H1 (cell line): ENCODE data around the gene MOV10L1. TPM values are rescaled to one million over a fixed set of nuclear protein-coding genes. Genes with fewer than 3 reads are reported as not detected.

ENCODE experiments used
- CTCF ChIA-PET: fragments of 300-600 bp; sonication (Branson Sonifier 250); formaldehyde crosslinking; loops from one replicate; lab custom pipeline; 2021; ENCODE audit not compliant: partially characterized antibody; lab: Charles Lee
- POLR2A ChIA-PET: fragments of 300-600 bp; sonication (Branson Sonifier 250); formaldehyde crosslinking; loops from one replicate; lab custom pipeline; 2021; ENCODE audit warnings: inconsistent platforms; ENCODE audit not compliant: partially characterized antibody; lab: Charles Lee
- DNase-seq, 2 experiments: peaks; one replicate each; pipeline versions ENCODE4 v3.0.0 to v3.0.0-alpha.2; 2010 to 2022; ENCODE audit warnings: low spot score in 2 of 2, low read depth in 1 of 2, mixed read lengths in 1 of 2
- FAIRE-seq: peaks from 2 replicates; lab custom pipeline; 2011; peaks lifted over from hg19 to GRCh38; lab: Jason Lieb, UNC
- H2AFZ ChIP-seq: 2 replicates; pipeline ENCODE4 v1.8.1; 2012; ENCODE audit warnings: low read length, inconsistent platforms
- H2AK5ac ChIP-seq: 2 replicates; pipeline ENCODE4 v1.6.1; 2013; ENCODE audit warnings: low read depth, low read length
- H2BK120ac ChIP-seq: replicated peaks from 2 replicates; pipeline ENCODE3; 2013; ENCODE audit warnings: low read depth, low read length, inconsistent platforms
- H2BK12ac ChIP-seq: 2 replicates; pipeline ENCODE4 v1.6.1; 2013; ENCODE audit warnings: low read depth, low read length
- H2BK15ac ChIP-seq: 2 replicates; pipeline ENCODE4 v1.6.1; 2013; ENCODE audit warnings: low read length
- H2BK20ac ChIP-seq: 2 replicates; pipeline ENCODE4 v1.6.1; 2013; ENCODE audit warnings: low read length
- H2BK5ac ChIP-seq: 2 replicates; pipeline ENCODE4 v1.6.1; 2013; ENCODE audit warnings: low read depth, low read length
- H3K14ac ChIP-seq: 2 replicates; pipeline ENCODE4 v1.6.1; 2013; ENCODE audit warnings: inconsistent platforms; ENCODE audit not compliant: insufficient read length
- H3K18ac ChIP-seq: 2 replicates; pipeline ENCODE4 v1.6.1; 2013; ENCODE audit warnings: low read length; ENCODE audit errors: extremely low read depth
- H3K23ac ChIP-seq: 2 replicates; pipeline ENCODE4 v1.6.1; 2013; ENCODE audit warnings: inconsistent platforms; ENCODE audit not compliant: insufficient read length
- H3K23me2 ChIP-seq: 2 replicates; pipeline ENCODE4 v1.6.1; 2013; ENCODE audit warnings: low read depth, low read length
- H3K27ac ChIP-seq: 2 replicates; pipeline ENCODE4 v1.6.1; 2011; ENCODE audit warnings: low read depth, low read length, inconsistent platforms
- H3K27me3 ChIP-seq, 4 experiments: replicated peaks in 1 of 4; 1 replicate in 1 of 4; 2 replicates in 3 of 4; pipeline versions ENCODE4 v1.6.1 to v1.8.1; 2011 to 2013; ENCODE audit warnings: low read length in 3 of 4, mild to moderate bottlenecking in 3 of 4, inconsistent platforms in 2 of 4, mixed read lengths in 2 of 4, moderate library complexity in 1 of 4; ENCODE audit not compliant: control insufficient read depth in 3 of 4, insufficient read depth in 3 of 4; ENCODE audit errors: extremely low read depth in 1 of 4
- H3K36me3 ChIP-seq, 4 experiments: 2 replicates each; pipeline versions ENCODE4 v1.6.1 to v1.8.1; 2011 to 2013; ENCODE audit warnings: mild to moderate bottlenecking in 4 of 4, low read length in 3 of 4, moderate library complexity in 2 of 4, control low read depth in 1 of 4, inconsistent platforms in 1 of 4; ENCODE audit not compliant: insufficient read depth in 4 of 4, control insufficient read depth in 2 of 4
- H3K4ac ChIP-seq: replicated peaks from 2 replicates; pipeline ENCODE3; 2013; ENCODE audit warnings: low read length, low read depth, mixed read lengths, inconsistent platforms; ENCODE audit not compliant: insufficient read length
- H3K4me1 ChIP-seq, 4 experiments: replicated peaks in 1 of 4; 1 replicate in 1 of 4; 2 replicates in 3 of 4; pipeline versions ENCODE4 v1.6.1 to v1.8.1; 2011 to 2013; ENCODE audit warnings: low read length in 3 of 4, inconsistent platforms in 2 of 4, mixed read lengths in 1 of 4; ENCODE audit not compliant: insufficient read depth in 4 of 4, control insufficient read depth in 3 of 4
- H3K4me2 ChIP-seq, 2 experiments: 2 replicates each; pipeline versions ENCODE4 v1.6.1 to v1.8.1; 2011 to 2013; ENCODE audit warnings: low read depth in 2 of 2, low read length in 2 of 2, control low read depth in 1 of 2, inconsistent platforms in 1 of 2, mild to moderate bottlenecking in 1 of 2; ENCODE audit not compliant: insufficient read depth in 1 of 2
- H3K4me3 ChIP-seq, 4 experiments: fragments of 200-600, 300-600 bp in 1 of 4; sonication (generic), shearing (Covaris generic), sonication (Bioruptor Twin) in 1 of 4; 2 replicates each; pipeline versions ENCODE4 v1.5.1 to v1.8.1; 2011 to 2016; ENCODE audit warnings: low read length in 4 of 4, low read depth in 3 of 4, control low read depth in 2 of 4, inconsistent platforms in 2 of 4, mild to moderate bottlenecking in 2 of 4, mixed read lengths in 1 of 4, moderate library complexity in 1 of 4; ENCODE audit not compliant: insufficient read depth in 2 of 4; ENCODE audit errors: extremely low read depth in 1 of 4
- H3K56ac ChIP-seq: replicated peaks from 2 replicates; pipeline ENCODE3; 2013; ENCODE audit warnings: low read depth, mild to moderate bottlenecking, mixed read lengths, low read length, inconsistent platforms; ENCODE audit not compliant: insufficient read length
- H3K79me1 ChIP-seq: 2 replicates; pipeline ENCODE4 v1.6.1; 2013; ENCODE audit warnings: low read depth, low read length, control low read depth
- H3K79me2 ChIP-seq, 2 experiments: 2 replicates each; pipeline versions ENCODE4 v1.6.1 to v1.8.1; 2012 to 2013; ENCODE audit warnings: low read length in 2 of 2, mild to moderate bottlenecking in 2 of 2, inconsistent platforms in 1 of 2; ENCODE audit not compliant: insufficient read depth in 2 of 2, control insufficient read depth in 1 of 2
- H3K9ac ChIP-seq, 4 experiments: replicated peaks in 1 of 4; 1 replicate in 1 of 4; 2 replicates in 3 of 4; pipeline versions ENCODE4 v1.6.1 to v1.8.1; 2011 to 2013; ENCODE audit warnings: low read depth in 3 of 4, low read length in 3 of 4, control low read depth in 2 of 4, mild to moderate bottlenecking in 2 of 4, moderate library complexity in 2 of 4, inconsistent platforms in 1 of 4; ENCODE audit errors: extremely low read depth in 1 of 4
- H3K9me3 ChIP-seq, 2 experiments: 2 replicates each; pipeline versions ENCODE4 v1.6.1 to v1.8.1; 2012 to 2013; ENCODE audit warnings: mild to moderate bottlenecking in 2 of 2, moderate library complexity in 2 of 2, control low read depth in 1 of 2, inconsistent platforms in 1 of 2, low read depth in 1 of 2, low read length in 1 of 2, mixed read lengths in 1 of 2; ENCODE audit not compliant: insufficient read depth in 2 of 2
- H4K20me1 ChIP-seq, 2 experiments: replicated peaks in 1 of 2; 2 replicates each; pipeline versions ENCODE3 to v1.8.1; 2011 to 2013; ENCODE audit warnings: inconsistent platforms in 2 of 2, low read length in 2 of 2, mild to moderate bottlenecking in 1 of 2; ENCODE audit not compliant: insufficient read depth in 2 of 2, control insufficient read depth in 1 of 2
- H4K5ac ChIP-seq: 2 replicates; pipeline ENCODE4 v1.6.1; 2013; ENCODE audit warnings: low read length, low read depth, mixed read lengths, inconsistent platforms; ENCODE audit not compliant: insufficient read length
- H4K8ac ChIP-seq: 2 replicates; pipeline ENCODE4 v1.8.0; 2013; ENCODE audit warnings: mild to moderate bottlenecking, moderate library complexity, low read length, inconsistent platforms; ENCODE audit not compliant: insufficient read depth; ENCODE audit errors: extremely low read depth
- H4K91ac ChIP-seq: replicated peaks from 2 replicates; pipeline ENCODE3; 2013; ENCODE audit warnings: low read length, mixed read lengths, inconsistent platforms; ENCODE audit not compliant: insufficient read length
- BRCA1 ChIP-seq: IDR thresholded peaks from 2 replicates; pipeline ENCODE4 v1.6.1; 2012; ENCODE audit warnings: low read depth, low read length, improper control_type of control experiment
- EP300 ChIP-seq, 2 experiments: IDR thresholded peaks; 1 replicate in 1 of 2; 2 replicates in 1 of 2; pipeline ENCODE4 v1.6.1; 2011 to 2012; ENCODE audit warnings: low read depth in 2 of 2, low read length in 2 of 2, mild to moderate bottlenecking in 2 of 2, borderline replicate concordance in 1 of 2, inconsistent platforms in 1 of 2, moderate library complexity in 1 of 2
- KDM4A ChIP-seq: IDR thresholded peaks from one replicate; pipeline ENCODE4 v1.7.1; 2012; ENCODE audit warnings: low read depth, mild to moderate bottlenecking, moderate library complexity, low read length, inconsistent platforms; ENCODE audit not compliant: severe bottlenecking
- POLR2A ChIP-seq, 2 experiments: IDR thresholded peaks; 1 replicate in 1 of 2; 2 replicates in 1 of 2; pipeline ENCODE4 v1.6.1; 2011; ENCODE audit warnings: low read depth in 2 of 2, low read length in 2 of 2, mild to moderate bottlenecking in 2 of 2; ENCODE audit errors: control extremely low read depth in 1 of 2
- WGBS, 2 experiments: shearing (Covaris generic) in 1 of 2; methylation state at CpG; one replicate each; pipeline versions ENCODE4 v1.1.6 to v1.1.7; 2013 to 2015; ENCODE audit warnings: low lambda C conversion rate in 2 of 2, mixed read lengths in 2 of 2, inconsistent platforms in 1 of 2, low coverage in 1 of 2, missing lambda C conversion rate in 1 of 2; ENCODE audit not compliant: insufficient replicate concordance in 2 of 2, insufficient coverage in 1 of 2, insufficient read length in 1 of 2; ENCODE audit errors: extremely low coverage in 1 of 2, missing lambda C conversion rate in 1 of 2; 5-methylcytosine and 5-hydroxymethylcytosine counted together
- polyA plus RNA-seq, 7 experiments: library from polyadenylated mRNA; depleted of rRNA in 3 of 7; stranded (reverse) in 5 of 7; unstranded in 2 of 7; fragments of >200 nt in 5 of 7; fragments of 200-250 nt in 2 of 7; gene quantifications; 1 replicate in 5 of 7; 2 replicates in 1 of 7; 4 replicates in 1 of 7; pipeline versions ENCODE4 v1.2.1 to v1.2.3, GENCODE V29; 2011 to 2013; ENCODE audit warnings: missing spikeins in 2 of 7, mixed read lengths in 2 of 7
- total RNA-seq: library from RNA; stranded (reverse); fragmentation: NEBNext Ultra II Directional; extraction: Animal tissue kit (Norgen Biotek cat#: 25700); gene quantifications from 2 replicates; pipeline ENCODE4 v1.2.1, GENCODE V29; 2021
- TF ChIP-seq, protein P1 (sequence below): IDR thresholded peaks from 2 replicates; pipeline ENCODE4 v1.6.1; 2011; ENCODE audit warnings: low read depth, mild to moderate bottlenecking, low read length; ENCODE audit not compliant: insufficient read depth

MOV10L1 gene
- total and polyA plus RNA-seq, 2 of the 8 experiments (the other 6 are each of a cell fraction or from before 2014, with no cell fraction given): 0.32 TPM; not detected in 1

DNA sequence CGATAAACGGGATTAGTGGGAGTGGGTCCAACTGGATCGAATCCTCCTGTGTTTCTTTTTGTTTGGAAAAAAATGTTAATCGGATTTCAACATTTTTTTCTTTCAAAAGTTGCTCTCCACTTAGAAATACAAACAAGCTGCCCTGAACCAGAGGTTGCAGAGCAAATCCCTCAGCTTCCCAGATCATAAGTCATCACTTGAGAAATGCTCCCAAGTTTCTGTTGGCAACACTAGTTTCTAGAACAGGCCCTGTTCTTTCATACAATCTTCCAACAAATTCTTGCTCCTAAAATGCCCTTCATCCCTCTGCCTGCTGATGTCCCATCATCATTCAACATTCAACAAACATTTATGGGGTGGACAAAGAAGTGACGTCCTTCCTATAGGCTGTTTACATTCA, 3.3 kb upstream of the MOV10L1 start:
- no peak overlapping the region for H4K5ac ChIP-seq
- H3K4me1 ChIP-seq: peaks cover 0 to 14% (median 7%) of the 10 kb centered on the region in 4 experiments; a peak in 5 of 7 replicates
- H3K4me3 ChIP-seq: no peak overlapping the region
- no peak overlapping the region for H3K27ac ChIP-seq
- POLR2A ChIA-PET: no interaction called here
- peaks cover 0 to 7% of the 10 kb centered on the region in 2 experiments; a peak in 1 of 4 replicates for H3K9me3 ChIP-seq
- no peak for DNase-seq
- H3K4me2 ChIP-seq: no peak overlapping the region
- H3K23me2 ChIP-seq: no peaks in the 10 kb centered on the region
- no peak overlapping the region for H2BK20ac ChIP-seq
- H4K20me1 ChIP-seq: no peaks in the 10 kb centered on the region
- no peak overlapping the region for H2BK120ac ChIP-seq
- H2BK5ac ChIP-seq: no peak overlapping the region
- CTCF ChIA-PET: no interaction called here
- no peak overlapping the region for H3K4ac ChIP-seq
- no peak overlapping the region for H2BK15ac ChIP-seq
- no peak overlapping the region for H4K8ac ChIP-seq
- no peak overlapping the region for H3K23ac ChIP-seq
- no peak overlapping the region for H3K56ac ChIP-seq
- H2AFZ ChIP-seq: no peak overlapping the region
- no peak overlapping the region for H3K18ac ChIP-seq
- no peaks in the 10 kb centered on the region for H3K36me3 ChIP-seq
- H3K79me2 ChIP-seq: no peaks in the 10 kb centered on the region
- WGBS, 2 experiments: 87% methylated on average over 5 of the region's 5 CpGs; no CpG with 5 or more reads in 1 of the 2 experiments
- no peaks in the 10 kb centered on the region for H3K79me1 ChIP-seq
- no peak overlapping the region for H4K91ac ChIP-seq
- no peak overlapping the region for H2AK5ac ChIP-seq
- H3K9ac ChIP-seq: no peak overlapping the region
- H3K14ac ChIP-seq: no peak overlapping the region
- no peak overlapping the region for H2BK12ac ChIP-seq
- FAIRE-seq: no peak
- no peaks in the 10 kb centered on the region; a peak in 2 of 7 replicates for H3K27me3 ChIP-seq
- TF ChIP-seq KDM4A (no peak), EP300 (IDR thresholded peaks at IDR 0.05; ENCODE audit: borderline replicate concordance in 1 of 2, low read depth in 2 of 2, low read length in 2 of 2) (no peak), BRCA1 (no peak), POLR2A (IDR thresholded peaks at IDR 0.05; ENCODE audit: control extremely low read depth in 1 of 2, low read depth in 2 of 2, low read length in 2 of 2) (no peak)
- TF ChIP-seq, protein P1, sequence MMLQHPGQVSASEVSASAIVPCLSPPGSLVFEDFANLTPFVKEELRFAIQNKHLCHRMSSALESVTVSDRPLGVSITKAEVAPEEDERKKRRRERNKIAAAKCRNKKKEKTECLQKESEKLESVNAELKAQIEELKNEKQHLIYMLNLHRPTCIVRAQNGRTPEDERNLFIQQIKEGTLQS: no peak
